ENCODE measurements around the gene OR2T6.
"Not testable (repeated sequence)": the region's sequence is repeated elsewhere in the genome, so short reads cannot be mapped to it uniquely, and the experiment has no call there.

DNA sequence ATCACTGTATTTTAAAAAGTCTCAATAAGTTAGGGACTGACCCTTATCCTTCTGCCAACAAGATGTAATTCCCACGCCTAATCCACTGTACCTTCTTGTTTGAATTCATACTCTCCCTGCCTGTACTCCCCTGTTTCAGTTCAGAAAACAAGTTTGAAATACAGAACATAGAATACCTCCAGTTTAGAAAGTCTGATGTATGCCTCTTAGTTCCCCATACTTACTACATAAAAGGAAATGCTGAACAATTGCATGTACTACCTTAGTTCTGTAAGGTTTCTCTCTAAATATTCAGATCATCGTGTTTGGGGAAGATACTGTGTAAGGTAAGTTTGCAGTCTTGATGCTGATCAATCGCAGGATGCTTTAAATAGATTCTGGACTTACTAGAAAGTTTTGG, 60.8 kb downstream of the OR2T6 start:
- TF ChIP-seq EZH2 (optimal IDR thresholded peaks at IDR 0.05; ENCODE audit: low read depth, low read length), result not testable (repeated sequence)
- TF ChIP-seq, protein P1, sequence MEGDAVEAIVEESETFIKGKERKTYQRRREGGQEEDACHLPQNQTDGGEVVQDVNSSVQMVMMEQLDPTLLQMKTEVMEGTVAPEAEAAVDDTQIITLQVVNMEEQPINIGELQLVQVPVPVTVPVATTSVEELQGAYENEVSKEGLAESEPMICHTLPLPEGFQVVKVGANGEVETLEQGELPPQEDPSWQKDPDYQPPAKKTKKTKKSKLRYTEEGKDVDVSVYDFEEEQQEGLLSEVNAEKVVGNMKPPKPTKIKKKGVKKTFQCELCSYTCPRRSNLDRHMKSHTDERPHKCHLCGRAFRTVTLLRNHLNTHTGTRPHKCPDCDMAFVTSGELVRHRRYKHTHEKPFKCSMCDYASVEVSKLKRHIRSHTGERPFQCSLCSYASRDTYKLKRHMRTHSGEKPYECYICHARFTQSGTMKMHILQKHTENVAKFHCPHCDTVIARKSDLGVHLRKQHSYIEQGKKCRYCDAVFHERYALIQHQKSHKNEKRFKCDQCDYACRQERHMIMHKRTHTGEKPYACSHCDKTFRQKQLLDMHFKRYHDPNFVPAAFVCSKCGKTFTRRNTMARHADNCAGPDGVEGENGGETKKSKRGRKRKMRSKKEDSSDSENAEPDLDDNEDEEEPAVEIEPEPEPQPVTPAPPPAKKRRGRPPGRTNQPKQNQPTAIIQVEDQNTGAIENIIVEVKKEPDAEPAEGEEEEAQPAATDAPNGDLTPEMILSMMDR (IDR thresholded peaks at IDR 0.05; ENCODE audit: low read length), result not testable (repeated sequence)

Measured in MM.1S (cell line).